MM.1S (cell line): ENCODE data around the gene IFNGR2.

ENCODE experiments used
- DNase-seq: peaks from one replicate; pipeline ENCODE4 v3.0.0-alpha.2; 2015
- H2AFZ ChIP-seq: fragments of 300-600 bp; sonication (generic); 2 replicates; pipeline ENCODE4 v1.6.0; 2016; ENCODE audit warnings: antibody characterized with exemption, low read length
- H3F3A ChIP-seq: fragments of 300-600 bp; sonication (generic); 2 replicates; pipeline ENCODE4 v1.6.1; 2016; ENCODE audit warnings: mild to moderate bottlenecking, antibody characterized with exemption, low read length, moderate library complexity, mixed read lengths; ENCODE audit not compliant: insufficient read depth
- H3K27ac ChIP-seq: fragments of 300-600 bp; sonication (generic); 2 replicates; pipeline ENCODE4 v1.5.1; 2016; ENCODE audit warnings: mild to moderate bottlenecking, low read length
- H3K27me3 ChIP-seq: fragments of 300-600 bp; sonication (generic); replicated peaks from 2 replicates; pipeline ENCODE4 v1.6.0; 2016; ENCODE audit warnings: low read length; ENCODE audit not compliant: insufficient read depth
- H3K36me3 ChIP-seq: fragments of 300-600 bp; sonication (generic); replicated peaks from 2 replicates; pipeline ENCODE4 v1.6.1; 2016; ENCODE audit warnings: mild to moderate bottlenecking, low read length, mixed read lengths; ENCODE audit not compliant: insufficient read depth
- H3K4me1 ChIP-seq: fragments of 300-600 bp; sonication (generic); 2 replicates; pipeline ENCODE4 v1.6.1; 2016; ENCODE audit warnings: low read length, mixed read lengths
- H3K4me2 ChIP-seq: fragments of 300-600 bp; sonication (generic); 2 replicates; pipeline ENCODE4 v1.6.0; 2016; ENCODE audit warnings: low read depth, low read length
- H3K4me3 ChIP-seq: fragments of 300-600 bp; sonication (generic); 2 replicates; pipeline ENCODE4 v1.5.1; 2016; ENCODE audit warnings: low read length, mixed read lengths
- H3K79me2 ChIP-seq: fragments of 300-600 bp; sonication (generic); 2 replicates; pipeline ENCODE4 v1.6.1; 2016; ENCODE audit warnings: mixed run types, low read length, mixed read lengths
- H3K9ac ChIP-seq: fragments of 300-600 bp; sonication (generic); 2 replicates; pipeline ENCODE4 v1.6.1; 2016; ENCODE audit warnings: low read length, mixed read lengths
- H3K9me2 ChIP-seq: fragments of 300-600 bp; sonication (generic); replicated peaks from 2 replicates; pipeline ENCODE4 v1.6.1; 2016; ENCODE audit warnings: mild to moderate bottlenecking, low read length, mixed read lengths; ENCODE audit not compliant: insufficient read depth
- H3K9me3 ChIP-seq: fragments of 300-600 bp; sonication (generic); replicated peaks from 2 replicates; pipeline ENCODE4 v1.6.1; 2016; ENCODE audit warnings: mild to moderate bottlenecking, low read length, mixed read lengths; ENCODE audit not compliant: insufficient read depth
- H4K20me1 ChIP-seq: fragments of 300-600 bp; sonication (generic); 2 replicates; pipeline ENCODE4 v1.6.1; 2016; ENCODE audit warnings: mild to moderate bottlenecking, low read length, moderate library complexity, mixed read lengths; ENCODE audit not compliant: insufficient read depth
- CTCF ChIP-seq: fragments of 300-600 bp; sonication (generic); IDR thresholded peaks from 2 replicates; pipeline ENCODE4 v1.5.1; 2016; ENCODE audit warnings: antibody characterized with exemption, low read length, mixed read lengths
- EZH2 ChIP-seq: fragments of 300-600 bp; sonication (generic); optimal IDR thresholded peaks from 2 replicates; pipeline ENCODE3; 2017; ENCODE audit warnings: low read depth, mild to moderate bottlenecking, antibody characterized with exemption, low read length, mixed read lengths
- EZH2phosphoT487 ChIP-seq: fragments of 300-600 bp; sonication (generic); IDR thresholded peaks from 2 replicates; pipeline ENCODE4 v1.6.1; 2018; ENCODE audit warnings: antibody characterized with exemption, low read length

IFNGR2 gene

GRCh38 chr21:33368576-33368975, 34.6 kb upstream of the IFNGR2 start:
- TF ChIP-seq EZH2 (no peak), CTCF (no peak), EZH2phosphoT487 (no peak)
- H4K20me1 ChIP-seq = no peaks in the 10 kb centered on the region
- no peaks in the 10 kb centered on the region for H3K79me2 ChIP-seq

DNA sequence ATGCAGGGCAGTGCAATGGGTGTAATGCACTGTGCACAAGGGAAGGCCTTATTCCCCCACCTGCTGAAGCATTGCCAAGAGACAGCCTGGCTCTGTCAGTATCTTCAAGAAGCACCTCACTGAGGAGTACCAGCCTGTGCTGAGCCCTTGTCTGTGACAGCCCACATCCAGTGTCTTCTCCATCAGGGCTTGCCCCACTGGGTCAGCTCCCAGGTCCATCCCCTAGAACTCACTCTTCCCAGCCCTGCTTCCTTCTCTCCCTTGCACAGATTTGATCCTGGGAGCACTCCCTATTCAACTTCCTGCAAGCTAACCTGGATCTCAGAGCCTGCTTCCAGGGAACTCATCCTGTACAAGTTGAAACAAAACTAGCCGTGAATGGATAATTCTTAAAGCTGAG, 33.6 kb upstream of the IFNGR2 start:
- H2AFZ ChIP-seq = no peak overlapping the region
- H3K4me2 ChIP-seq = no peak overlapping the region
- no peak overlapping the region for H3K9ac ChIP-seq
- DNase-seq = no peak
- no peaks in the 10 kb centered on the region for H3K36me3 ChIP-seq
- no peak overlapping the region for H3K27ac ChIP-seq
- no peaks in the 10 kb centered on the region for H3K9me2 ChIP-seq
- TF ChIP-seq EZH2phosphoT487 (no peak), CTCF (no peak), EZH2 (no peak)
- H3K4me1 ChIP-seq = peaks cover 21% of the 10 kb centered on the region
- H4K20me1 ChIP-seq = no peaks in the 10 kb centered on the region
- H3K79me2 ChIP-seq = no peaks in the 10 kb centered on the region
- H3K4me3 ChIP-seq = no peak overlapping the region
- no peaks in the 10 kb centered on the region for H3F3A ChIP-seq
- no peaks in the 10 kb centered on the region for H3K27me3 ChIP-seq
- H3K9me3 ChIP-seq = no peaks in the 10 kb centered on the region

More at GRCh38 chr21:33368576-33368975, 34.6 kb upstream of the IFNGR2 start:
- no peaks in the 10 kb centered on the region for H3F3A ChIP-seq
- no peak overlapping the region for H3K27ac ChIP-seq
- H3K36me3 ChIP-seq = no peaks in the 10 kb centered on the region
- no peak overlapping the region for H3K4me3 ChIP-seq
- no peaks in the 10 kb centered on the region for H3K9me3 ChIP-seq
- no peak overlapping the region for H3K9ac ChIP-seq
- H3K9me2 ChIP-seq = no peaks in the 10 kb centered on the region
- no peak overlapping the region for H2AFZ ChIP-seq
- no peak overlapping the region for H3K4me2 ChIP-seq
- no peak for DNase-seq
- peaks cover 11% of the 10 kb centered on the region for H3K4me1 ChIP-seq
- no peaks in the 10 kb centered on the region for H3K27me3 ChIP-seq

DNA sequence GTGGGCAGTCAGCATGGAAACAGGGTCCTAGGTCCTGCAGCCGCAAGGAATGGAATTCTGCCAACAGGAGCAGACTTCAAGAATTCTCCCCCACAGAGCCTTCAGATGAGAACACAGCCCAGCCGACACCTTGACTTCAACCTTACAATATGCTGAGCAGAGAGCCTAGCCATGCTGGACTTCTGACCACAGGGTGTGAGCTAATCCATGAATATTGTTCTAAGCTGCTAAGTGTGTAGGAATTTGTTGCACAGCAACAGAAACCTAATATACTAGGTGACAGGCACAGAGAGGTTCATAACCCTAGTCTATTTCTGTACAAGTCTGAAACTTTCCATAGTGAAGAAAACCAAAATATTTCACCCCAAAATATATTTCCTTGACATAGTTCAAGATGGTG, 32.9 kb upstream of the IFNGR2 start:
- Histone ChIP-seq H3K4me3 (no peak overlapping the region), H2AFZ (no peak overlapping the region), H3K4me1 (peaks cover 27% of the 10 kb centered on the region), H4K20me1 (no peaks in the 10 kb centered on the region), H3K9me3 (no peaks in the 10 kb centered on the region), H3K9ac (no peak overlapping the region), H3K9me2 (no peaks in the 10 kb centered on the region), H3K27ac (no peak overlapping the region), H3K27me3 (no peaks in the 10 kb centered on the region), H3K4me2 (no peak overlapping the region), H3K79me2 (no peaks in the 10 kb centered on the region), H3F3A (no peaks in the 10 kb centered on the region), H3K36me3 (no peaks in the 10 kb centered on the region)
- TF ChIP-seq EZH2phosphoT487 (no peak), CTCF (no peak), EZH2 (no peak)
- no peak for DNase-seq
